Activated CD4-positive, alpha-beta T cell treated with anti-CD3 and anti-CD28 coated beads for 48 hours (primary cell): ENCODE measurements around the gene HRC.
A peak's percentile ranks its signal among the peaks of the same experiment; 100 is the strongest.
"Not testable (repeated sequence)": the region's sequence is repeated elsewhere in the genome, so short reads cannot be mapped to it uniquely, and the experiment has no call there.

Experiments used
- DNase-seq: peaks from one replicate; pipeline ENCODE4 v3.0.0-alpha.2; 2020

HRC gene

GRCh38 chr19:49133621-49134454 lies 21.4 kb downstream of the HRC start:
- peak; percentile 78 for DNase-seq

- DNase-seq = peak; percentile 49
Observed at GRCh38 chr19:49132974-49133609, 22.1 kb downstream of the HRC start.

- no peak for DNase-seq
Observed at GRCh38 chr19:49130325-49130724, 24.9 kb downstream of the HRC start.

GRCh38 chr19:49129238-49129583 lies 26.0 kb downstream of the HRC start:
- no peak for DNase-seq

GRCh38 chr19:49128545-49129237 lies 26.5 kb downstream of the HRC start:
- no peak for DNase-seq

GRCh38 chr19:49127674-49128544 lies 27.3 kb downstream of the HRC start:
- peak; percentile 97 for DNase-seq

GRCh38 chr19:49127225-49127624 lies 28.0 kb downstream of the HRC start:
- DNase-seq = not testable (repeated sequence)

GRCh38 chr19:49126575-49126974 lies 28.6 kb downstream of the HRC start:
- no peak for DNase-seq

- DNase-seq = no peak
Observed at GRCh38 chr19:49125025-49125731, 30.0 kb downstream of the HRC start.

- not testable (repeated sequence) for DNase-seq
Observed at GRCh38 chr19:49123285-49123684, 31.9 kb downstream of the HRC start.

- not testable (repeated sequence) for DNase-seq
Observed at GRCh38 chr19:49121841-49122240, 33.4 kb downstream of the HRC start.

- DNase-seq = no peak
Observed at GRCh38 chr19:49120868-49121267, 34.3 kb downstream of the HRC start.

GRCh38 chr19:49120325-49120683 lies 34.9 kb downstream of the HRC start:
- DNase-seq = no peak

GRCh38 chr19:49119411-49120324 lies 35.5 kb downstream of the HRC start, which contains the start of gene PPFIA3:
PPFIA3 (plus strand) TSS chr19:49119544; CDS start chr19:49127874, 8,330 bp downstream.
- DNase-seq = peak; percentile 34

- peak; percentile 97 for DNase-seq
Observed at GRCh38 chr19:49118565-49119410, 36.4 kb downstream of the HRC start, which contains the start of gene C19orf73. C19orf73 (minus strand) TSS chr19:49119143; CDS start chr19:49119022, 121 bp downstream.

- DNase-seq = no peak
Observed at GRCh38 chr19:49117677-49118564, 37.3 kb downstream of the HRC start.

- DNase-seq = no peak
Observed at GRCh38 chr19:49116544-49116943, 38.7 kb downstream of the HRC start.

GRCh38 chr19:49114630-49115363 lies 40.4 kb downstream of the HRC start:
- DNase-seq = peak; percentile 75
